ENCODE results near the gene ARID4B. TPM values are rescaled to one million over a fixed set of nuclear protein-coding genes. Genes with fewer than 3 reads are reported as not detected.

Gene ARID4B
- total and polyA plus RNA-seq, 2 of the 13 experiments (the other 11 are each of a cell fraction or from before 2014, with no cell fraction given), result 9.7 to 24.6 TPM

DNA sequence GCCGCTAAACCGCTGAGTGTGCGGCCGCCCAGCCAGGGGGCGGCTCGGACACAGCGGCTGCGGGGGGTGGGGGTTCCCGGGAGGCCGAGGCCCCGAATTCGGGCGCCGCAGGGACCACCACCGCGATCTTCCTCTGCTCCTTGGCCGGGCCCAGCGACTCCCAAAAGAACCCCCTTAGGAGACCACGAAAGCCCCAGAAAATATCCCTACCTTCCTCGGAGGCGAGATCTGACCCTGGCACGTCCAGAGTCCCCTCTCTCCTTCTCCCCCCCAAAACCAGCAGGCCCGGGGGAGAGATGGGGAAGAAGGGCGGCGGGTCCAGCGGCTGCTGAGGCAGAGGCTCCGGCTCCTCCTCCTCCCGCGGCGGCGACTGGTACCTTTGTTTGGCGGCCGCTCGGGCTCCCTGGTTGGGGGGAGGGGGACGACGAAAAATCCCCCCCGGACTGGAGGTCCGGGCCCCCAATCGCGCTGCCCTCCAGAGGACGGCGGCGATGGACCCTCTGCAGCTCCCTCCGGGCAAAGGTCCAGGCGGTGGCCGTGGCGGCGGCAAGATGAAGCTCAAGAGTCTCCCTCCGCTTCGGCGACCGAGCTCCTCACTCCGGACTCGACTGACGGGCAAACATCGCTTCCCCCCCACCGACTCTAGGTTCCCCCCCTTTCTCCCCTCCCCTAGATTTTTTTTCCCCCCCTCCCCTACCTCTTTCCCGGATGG, at the start of gene ARID4B (continued):
- TF ChIP-seq ZNF362 (CRISPR knock-in tag; IDR thresholded peaks at IDR 0.05; ENCODE audit: borderline replicate concordance), result 0 out of 2 replicates have a peak, but pooled peaks have one; percentile 54
- no peak for TF ChIP-seq ZNF766 (CRISPR knock-in tag; IDR thresholded peaks at IDR 0.05; ENCODE audit: borderline replicate concordance)
- no peak for TF ChIP-seq ZNF224 (CRISPR knock-in tag; IDR thresholded peaks at IDR 0.05)
- TF ChIP-seq ZNF317 (CRISPR knock-in tag; IDR thresholded peaks at IDR 0.05), result no peak
- no peak for TF ChIP-seq HOXA7 (CRISPR knock-in tag; IDR thresholded peaks at IDR 0.05)
- TF ChIP-seq, protein P1, sequence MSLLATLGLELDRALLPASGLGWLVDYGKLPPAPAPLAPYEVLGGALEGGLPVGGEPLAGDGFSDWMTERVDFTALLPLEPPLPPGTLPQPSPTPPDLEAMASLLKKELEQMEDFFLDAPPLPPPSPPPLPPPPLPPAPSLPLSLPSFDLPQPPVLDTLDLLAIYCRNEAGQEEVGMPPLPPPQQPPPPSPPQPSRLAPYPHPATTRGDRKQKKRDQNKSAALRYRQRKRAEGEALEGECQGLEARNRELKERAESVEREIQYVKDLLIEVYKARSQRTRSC (CRISPR knock-in tag; IDR thresholded peaks at IDR 0.05; ENCODE audit: low read depth), result no peak
- 0 out of 2 replicates have a peak, but pooled peaks have one; percentile 29 for TF ChIP-seq KAT8 (CRISPR knock-in tag; IDR thresholded peaks at IDR 0.05)
- no peak for TF ChIP-seq SYNCRIP (IDR thresholded peaks at IDR 0.05; ENCODE audit: insufficient read depth, low read depth, low read length)
- TF ChIP-seq MED1 (CRISPR knock-in tag; IDR thresholded peaks at IDR 0.05), result 0 out of 2 replicates have a peak, but pooled peaks have one; percentile 44
- TF ChIP-seq, protein P2, sequence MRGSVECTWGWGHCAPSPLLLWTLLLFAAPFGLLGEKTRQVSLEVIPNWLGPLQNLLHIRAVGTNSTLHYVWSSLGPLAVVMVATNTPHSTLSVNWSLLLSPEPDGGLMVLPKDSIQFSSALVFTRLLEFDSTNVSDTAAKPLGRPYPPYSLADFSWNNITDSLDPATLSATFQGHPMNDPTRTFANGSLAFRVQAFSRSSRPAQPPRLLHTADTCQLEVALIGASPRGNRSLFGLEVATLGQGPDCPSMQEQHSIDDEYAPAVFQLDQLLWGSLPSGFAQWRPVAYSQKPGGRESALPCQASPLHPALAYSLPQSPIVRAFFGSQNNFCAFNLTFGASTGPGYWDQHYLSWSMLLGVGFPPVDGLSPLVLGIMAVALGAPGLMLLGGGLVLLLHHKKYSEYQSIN (CRISPR knock-in tag; IDR thresholded peaks at IDR 0.05; ENCODE audit: borderline replicate concordance), result no peak
- TF ChIP-seq RBM22 (optimal IDR thresholded peaks at IDR 0.05; ENCODE audit: low read length), result no peak
- 0 out of 2 replicates have a peak, but pooled peaks have one; percentile 4 for TF ChIP-seq ZBTB20 (CRISPR knock-in tag; IDR thresholded peaks at IDR 0.05; ENCODE audit: borderline replicate concordance, low read depth)
- no peak for TF ChIP-seq GPN1 (CRISPR knock-in tag; IDR thresholded peaks at IDR 0.05; ENCODE audit: borderline replicate concordance)

All from HepG2 (cell line).